ENCODE measurements around the gene GGT6.

GRCh38 chr17:4584917-4585637, 24.7 kb upstream of the GGT6 start:
- TF ChIP-seq CTCF (conservative IDR thresholded peaks at IDR 0.05; ENCODE audit: low read length), result no peak
- TF ChIP-seq EZH2phosphoT487 (IDR thresholded peaks at IDR 0.05; ENCODE audit: borderline replicate concordance), result no peak
